GM12878 (cell line): ENCODE measurements around the gene CIROP.

Experiments
- CHD1 ChIP-seq: IDR thresholded peaks from 2 replicates; pipeline ENCODE4 v1.6.1; 2012; ENCODE audit warnings: low read depth, low read length, improper control_type of control experiment
- CHD2 ChIP-seq: IDR thresholded peaks from 2 replicates; pipeline ENCODE4 v1.6.1; 2011; ENCODE audit warnings: low read depth, low read length, improper control_type of control experiment, borderline replicate concordance
- EGR1 ChIP-seq, 2 experiments: IDR thresholded peaks; 1 replicate in 1 of 2; 2 replicates in 1 of 2; pipeline ENCODE4 v1.6.1; 2011 to 2012; ENCODE audit warnings: low read depth in 2 of 2, low read length in 2 of 2, borderline replicate concordance in 1 of 2, mild to moderate bottlenecking in 1 of 2, moderate library complexity in 1 of 2
- EP300 ChIP-seq, 2 experiments: fragments of 150-350 bp in 1 of 2; IDR thresholded peaks; 2 replicates each; pipeline ENCODE4 v1.6.1; 2011 to 2012; ENCODE audit warnings: low read depth in 2 of 2, low read length in 2 of 2, borderline replicate concordance in 1 of 2, improper control_type of control experiment in 1 of 2, inconsistent platforms in 1 of 2; ENCODE audit not compliant: control insufficient read depth in 1 of 2
- EZH2 ChIP-seq: IDR thresholded peaks from 2 replicates; pipeline ENCODE4 v1.6.1; 2012; ENCODE audit warnings: low read depth, mild to moderate bottlenecking, control low read depth, inconsistent platforms, low read length, borderline replicate concordance; ENCODE audit not compliant: control insufficient read depth
- PBX3 ChIP-seq: IDR thresholded peaks from 2 replicates; pipeline ENCODE4 v1.6.1; 2011; ENCODE audit warnings: mild to moderate bottlenecking, low read depth, low read length, moderate library complexity; ENCODE audit not compliant: insufficient replicate concordance
- POLR2AphosphoS2 ChIP-seq: IDR thresholded peaks from 2 replicates; pipeline ENCODE4 v1.6.1; 2011; ENCODE audit warnings: low read depth, mild to moderate bottlenecking, low read length, improper control_type of control experiment, moderate library complexity
- POLR2AphosphoS5 ChIP-seq: IDR thresholded peaks from 2 replicates; pipeline ENCODE4 v1.6.1; 2011; ENCODE audit warnings: mild to moderate bottlenecking, low read length, inconsistent platforms
- RELA ChIP-seq: fragments of 450-650 bp; IDR thresholded peaks from 2 replicates; pipeline ENCODE4 v1.8.0; 2014; ENCODE audit warnings: borderline replicate concordance; ENCODE audit not compliant: partially characterized antibody
- TAF1 ChIP-seq: IDR thresholded peaks from 2 replicates; pipeline ENCODE4 v1.6.1; 2011; ENCODE audit warnings: mild to moderate bottlenecking, low read depth, low read length, borderline replicate concordance
- ZBED1 ChIP-seq: IDR thresholded peaks from 2 replicates; pipeline ENCODE4 v1.6.1; 2016; ENCODE audit warnings: borderline replicate concordance
- ZNF384 ChIP-seq: IDR thresholded peaks from 2 replicates; pipeline ENCODE4 v1.6.1; 2012; ENCODE audit warnings: low read depth, mild to moderate bottlenecking, low read length, improper control_type of control experiment, borderline replicate concordance
- ZNF622 ChIP-seq: fragments of 450-650 bp; IDR thresholded peaks from 2 replicates; pipeline ENCODE4 v1.6.1; 2017; ENCODE audit warnings: mild to moderate bottlenecking, inconsistent platforms
- TF ChIP-seq, protein P1 (sequence below), 3 experiments: IDR thresholded peaks in 2 of 3; conservative IDR thresholded peaks in 1 of 3; 2 replicates each; pipeline ENCODE4 v1.5.1; 2011; ENCODE audit warnings: low read depth in 3 of 3, low read length in 3 of 3, mild to moderate bottlenecking in 3 of 3, control low read depth in 2 of 3, moderate library complexity in 2 of 3, inconsistent platforms in 1 of 3, mixed read lengths in 1 of 3; ENCODE audit not compliant: control insufficient read depth in 2 of 3, insufficient read depth in 1 of 3; ENCODE audit errors: extremely low read depth in 1 of 3

DNA sequence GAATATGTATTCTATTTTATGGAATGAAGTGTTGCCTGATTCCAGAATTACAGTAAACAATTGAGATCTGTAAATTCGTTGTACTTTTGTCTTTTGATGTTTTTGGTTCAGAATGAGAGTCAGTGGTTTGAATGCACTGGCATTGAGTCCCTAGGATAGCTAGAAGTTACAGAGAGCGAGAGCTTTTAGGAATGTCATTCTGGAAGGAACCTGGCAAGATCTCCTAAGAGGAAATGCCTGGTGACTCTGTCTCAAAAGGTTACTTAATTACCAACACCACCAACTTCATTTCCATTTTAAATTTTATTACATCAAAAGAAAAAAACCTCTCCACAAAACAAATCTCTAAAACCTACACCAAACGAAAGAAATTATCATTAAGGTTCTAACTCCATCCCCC, 20.2 kb upstream of the CIROP start:
- no peak for TF ChIP-seq CHD2
- TF ChIP-seq CHD1, result no peak
- no peak for TF ChIP-seq ZBED1
- TF ChIP-seq POLR2AphosphoS5, result no peak
- TF ChIP-seq RELA, result no peak
- TF ChIP-seq ZNF622, result no peak
- no peak for TF ChIP-seq POLR2AphosphoS2
- TF ChIP-seq EZH2, result no peak
- no peak for TF ChIP-seq PBX3
- no peak for TF ChIP-seq TAF1
- TF ChIP-seq ZNF384, result no peak
- TF ChIP-seq EP300 (IDR thresholded peaks at IDR 0.05; ENCODE audit: borderline replicate concordance in 1 of 2, control insufficient read depth in 1 of 2, low read depth in 2 of 2, low read length in 2 of 2), result no peak
- TF ChIP-seq, protein P1, sequence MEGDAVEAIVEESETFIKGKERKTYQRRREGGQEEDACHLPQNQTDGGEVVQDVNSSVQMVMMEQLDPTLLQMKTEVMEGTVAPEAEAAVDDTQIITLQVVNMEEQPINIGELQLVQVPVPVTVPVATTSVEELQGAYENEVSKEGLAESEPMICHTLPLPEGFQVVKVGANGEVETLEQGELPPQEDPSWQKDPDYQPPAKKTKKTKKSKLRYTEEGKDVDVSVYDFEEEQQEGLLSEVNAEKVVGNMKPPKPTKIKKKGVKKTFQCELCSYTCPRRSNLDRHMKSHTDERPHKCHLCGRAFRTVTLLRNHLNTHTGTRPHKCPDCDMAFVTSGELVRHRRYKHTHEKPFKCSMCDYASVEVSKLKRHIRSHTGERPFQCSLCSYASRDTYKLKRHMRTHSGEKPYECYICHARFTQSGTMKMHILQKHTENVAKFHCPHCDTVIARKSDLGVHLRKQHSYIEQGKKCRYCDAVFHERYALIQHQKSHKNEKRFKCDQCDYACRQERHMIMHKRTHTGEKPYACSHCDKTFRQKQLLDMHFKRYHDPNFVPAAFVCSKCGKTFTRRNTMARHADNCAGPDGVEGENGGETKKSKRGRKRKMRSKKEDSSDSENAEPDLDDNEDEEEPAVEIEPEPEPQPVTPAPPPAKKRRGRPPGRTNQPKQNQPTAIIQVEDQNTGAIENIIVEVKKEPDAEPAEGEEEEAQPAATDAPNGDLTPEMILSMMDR (IDR thresholded peaks at IDR 0.05 in 2 of 3, conservative IDR thresholded peaks at IDR 0.05 in 1 of 3; ENCODE audit: control insufficient read depth in 2 of 3, extremely low read depth in 1 of 3, insufficient read depth in 1 of 3, low read depth in 3 of 3, low read length in 3 of 3), result no peak
- no peak for TF ChIP-seq EGR1 (IDR thresholded peaks at IDR 0.05; ENCODE audit: borderline replicate concordance in 1 of 2, low read depth in 2 of 2, low read length in 2 of 2)
